ENCODE measurements around the gene YTHDF1.

- TF ChIP-seq CTCF (conservative IDR thresholded peaks at IDR 0.05) (no peak), ZFX (IDR thresholded peaks at IDR 0.05) (no peak)
Measured at GRCh38 chr20:63194007-63194796, 21.7 kb downstream of the YTHDF1 start.
